ENCODE measurements around the gene SLC12A3. TPM values are rescaled to one million over a fixed set of nuclear protein-coding genes. Genes with fewer than 3 reads are reported as not detected.

Gene SLC12A3
- total RNA-seq, 1 donor from 2014 or later: not detected

GRCh38 chr16:56844056-56844455, 21.0 kb upstream of the SLC12A3 start:
- Histone ChIP-seq H3K9me3 (ENCODE audit: low read depth) (no peaks in the 10 kb centered on the region), H2AFZ (replicated peaks) (no peak overlapping the region), H3K27me3 (no peaks in the 10 kb centered on the region), H3K4me1 (peaks cover 8% of the 10 kb centered on the region), H3K4me3 (no peak overlapping the region), H3K36me3 (peaks cover 4% of the 10 kb centered on the region), H4K20me1 (ENCODE audit: low read depth) (no peaks in the 10 kb centered on the region), H3K79me2 (ENCODE audit: low read depth) (no peaks in the 10 kb centered on the region), H3K4me2 (no peak overlapping the region), H3F3A (ENCODE audit: low read depth) (peaks cover 21% of the 10 kb centered on the region), H3K9ac (no peak overlapping the region), H3K27ac (no peak overlapping the region)
- Mint-ChIP-seq H3K27ac (no peak overlapping the region), H3K4me1 (peaks cover 22% of the 10 kb centered on the region), H3K36me3 (peaks cover 39% of the 10 kb centered on the region), H3K27me3 (ENCODE audit: insufficient read depth, low read depth) (no peaks in the 10 kb centered on the region), H3K9me3 (no peaks in the 10 kb centered on the region), H3K4me3 (no peak overlapping the region)
- no peak for TF ChIP-seq CTCF (IDR thresholded peaks at IDR 0.05)
- DNase-seq (ENCODE audit: low spot score): no peak

- Mint-ChIP-seq H3K4me3 (no peak overlapping the region), H3K27me3 (ENCODE audit: insufficient read depth, low read depth) (no peaks in the 10 kb centered on the region), H3K27ac (peak overlapping the region; percentile 48), H3K36me3 (peaks cover 21% of the 10 kb centered on the region), H3K4me1 (peaks cover 40% of the 10 kb centered on the region), H3K9me3 (no peaks in the 10 kb centered on the region)
- Histone ChIP-seq H3K9ac (no peak overlapping the region), H3F3A (ENCODE audit: low read depth) (peaks cover 21% of the 10 kb centered on the region), H3K36me3 (no peaks in the 10 kb centered on the region), H3K4me2 (no peak overlapping the region), H3K79me2 (ENCODE audit: low read depth) (no peaks in the 10 kb centered on the region), H2AFZ (replicated peaks) (no peak overlapping the region), H3K9me3 (ENCODE audit: low read depth) (no peaks in the 10 kb centered on the region), H3K4me3 (no peak overlapping the region), H4K20me1 (ENCODE audit: low read depth) (no peaks in the 10 kb centered on the region), H3K4me1 (peaks cover 25% of the 10 kb centered on the region), H3K27ac (peak overlapping the region; percentile 48), H3K27me3 (no peaks in the 10 kb centered on the region)
- no peak for DNase-seq (ENCODE audit: low spot score)
- no peak for TF ChIP-seq CTCF (IDR thresholded peaks at IDR 0.05)
Observed at GRCh38 chr16:56847173-56847910, 17.7 kb upstream of the SLC12A3 start.

- Histone ChIP-seq H3K79me2 (ENCODE audit: low read depth) (no peaks in the 10 kb centered on the region), H3K27ac (no peak overlapping the region), H3F3A (ENCODE audit: low read depth) (peaks cover 21% of the 10 kb centered on the region), H3K4me2 (no peak overlapping the region), H4K20me1 (ENCODE audit: low read depth) (no peaks in the 10 kb centered on the region), H2AFZ (replicated peaks) (no peak overlapping the region), H3K27me3 (no peaks in the 10 kb centered on the region), H3K9ac (no peak overlapping the region), H3K36me3 (no peaks in the 10 kb centered on the region), H3K4me3 (no peak overlapping the region), H3K9me3 (ENCODE audit: low read depth) (no peaks in the 10 kb centered on the region), H3K4me1 (peaks cover 25% of the 10 kb centered on the region)
- H3K27ac Mint-ChIP-seq: peak overlapping the region; percentile 96
- no peak for DNase-seq (ENCODE audit: low spot score)
- H3K4me1 Mint-ChIP-seq: peaks cover 40% of the 10 kb centered on the region
- H3K4me3 Mint-ChIP-seq: peak overlapping the region; percentile 18
- H3K9me3 Mint-ChIP-seq: no peaks in the 10 kb centered on the region
- no peak for TF ChIP-seq EZH2 (IDR thresholded peaks at IDR 0.05)
- no peaks in the 10 kb centered on the region for H3K27me3 Mint-ChIP-seq (ENCODE audit: insufficient read depth, low read depth)
- peaks cover 17% of the 10 kb centered on the region for H3K36me3 Mint-ChIP-seq
Observed at GRCh38 chr16:56848029-56848936, 16.7 kb upstream of the SLC12A3 start.
